Panc1 (cell line): ENCODE measurements around the gene HMSD. TPM values are rescaled to one million over a fixed set of nuclear protein-coding genes. Genes with fewer than 3 reads are reported as not detected.

Experiments
- ATAC-seq: fragments of 200-7000 bp; cut with Tn5 transposase; 2 replicates; pipeline ENCODE4 v1.9.1; 2020; ENCODE audit warnings: mild to moderate bottlenecking, moderate library complexity
- BruUV-seq: library from RNA; stranded (reverse); fragments of 400-500 nt; replicated peaks from 2 replicates; lab custom pipeline; 2021; lab: Mats Ljungman, UMichigan
- CTCF ChIA-PET: fragments of 300-600 bp; sonication (Branson Sonifier 250); formaldehyde crosslinking; loops from one replicate; lab custom pipeline; 2022; ENCODE audit warnings: antibody characterized with exemption; lab: Charles Lee
- POLR2A ChIA-PET: fragments of 300-600 bp; sonication (Branson Sonifier 250); formaldehyde crosslinking; loops from one replicate; lab custom pipeline; 2022; ENCODE audit warnings: antibody characterized with exemption; lab: Charles Lee
- DNase-seq: peaks from one replicate; pipeline ENCODE4 v3.0.0-alpha.2; 2010; ENCODE audit warnings: low read depth, low spot score
- H3K27ac ChIP-seq: 2 replicates; pipeline ENCODE4 v1.5.1; 2011; ENCODE audit warnings: mild to moderate bottlenecking, low read length, inconsistent platforms
- H3K27me3 ChIP-seq: fragments of 200-500 bp; sonication (Bioruptor generic); 2 replicates; pipeline ENCODE4 v1.6.0; 2014; ENCODE audit warnings: low read length, inconsistent platforms; ENCODE audit not compliant: control insufficient read depth, insufficient read depth
- H3K36me3 ChIP-seq: fragments of 200-500 bp; sonication (Bioruptor generic); 2 replicates; pipeline ENCODE4 v1.5.1; 2014; ENCODE audit warnings: inconsistent platforms, mild to moderate bottlenecking, low read length, moderate library complexity; ENCODE audit not compliant: control insufficient read depth, insufficient read depth
- H3K4me1 ChIP-seq: 2 replicates; pipeline ENCODE4 v1.5.1; 2011; ENCODE audit warnings: inconsistent platforms, mild to moderate bottlenecking, low read length, moderate library complexity; ENCODE audit not compliant: control insufficient read depth, insufficient read depth
- H3K4me3 ChIP-seq, 2 experiments: 2 replicates each; pipeline ENCODE4 v1.5.1; 2011 to 2012; ENCODE audit warnings: low read depth in 2 of 2, low read length in 2 of 2, mild to moderate bottlenecking in 2 of 2, inconsistent platforms in 1 of 2, moderate library complexity in 1 of 2
- H3K9me3 ChIP-seq: fragments of 200-500 bp; sonication (Bioruptor generic); 2 replicates; pipeline ENCODE4 v1.5.1; 2014; ENCODE audit warnings: low read depth, mild to moderate bottlenecking, inconsistent platforms, low read length, moderate library complexity; ENCODE audit not compliant: control insufficient read depth, insufficient read depth
- POLR2AphosphoS5 ChIP-seq: IDR thresholded peaks from 2 replicates; pipeline ENCODE4 v1.6.1; 2012; ENCODE audit warnings: mild to moderate bottlenecking, low read depth, low read length, moderate library complexity
- SIN3A ChIP-seq: IDR thresholded peaks from 2 replicates; pipeline ENCODE4 v1.6.1; 2012; ENCODE audit warnings: low read depth, mild to moderate bottlenecking, low read length, moderate library complexity, borderline replicate concordance; ENCODE audit not compliant: insufficient read depth
- TCF7L2 ChIP-seq: IDR thresholded peaks from 2 replicates; pipeline ENCODE4 v1.6.1; 2011; ENCODE audit warnings: mild to moderate bottlenecking, low read depth, low read length, inconsistent platforms
- in situ Hi-C: cut with HindIII; loops from 2 replicates; pipeline ENCODE4 v1.10.0; 2016; ENCODE audit warnings: low sequenced_read_pairs, low pct_unique_long_range_greater_than_20kb
- intact Hi-C: fragments of 100-400 bp; cut with micrococcal nuclease; formaldehyde crosslinking; loops from one replicate; pipeline ENCODE4 v1.10.0; 2022; ENCODE audit not compliant: unreplicated experiment
- total RNA-seq: library from RNA; stranded (reverse); gene quantifications from one replicate; pipeline ENCODE4 v1.2.1, GENCODE V29; 2021; ENCODE audit not compliant: unreplicated experiment
- TF ChIP-seq, protein P1 (sequence below): fragments of 450-650 bp; IDR thresholded peaks from 2 replicates; pipeline ENCODE4 v1.5.1; 2017; ENCODE audit warnings: mild to moderate bottlenecking
- TF ChIP-seq, protein P2 (sequence below), 2 experiments: IDR thresholded peaks; 2 replicates each; pipeline ENCODE4 v1.6.1; 2011 to 2012; ENCODE audit warnings: low read depth in 2 of 2, control low read depth in 1 of 2, low read length in 1 of 2, mild to moderate bottlenecking in 1 of 2, moderate library complexity in 1 of 2; ENCODE audit not compliant: insufficient read depth in 1 of 2

HMSD gene
- total RNA-seq, 1 experiment from 2014 or later: 1.3 TPM

DNA sequence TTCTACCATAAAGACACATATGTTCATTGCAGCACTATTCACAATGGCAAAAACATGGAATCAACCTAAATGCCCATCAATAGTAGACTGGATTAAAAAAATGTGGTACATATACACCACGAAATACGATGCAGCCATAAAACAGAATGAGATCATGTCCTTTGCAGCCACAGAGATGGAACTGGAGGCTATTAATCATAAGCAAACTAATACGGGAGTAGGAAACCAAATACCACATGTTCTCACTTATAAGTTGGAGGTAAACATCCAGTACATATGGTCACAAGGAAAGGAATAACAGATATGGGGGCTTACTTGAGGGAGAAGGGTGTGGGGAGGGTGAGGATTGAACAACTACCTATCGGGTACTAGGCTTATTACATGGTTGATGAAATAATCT is 7.7 kb downstream of the HMSD start:
- H3K36me3 ChIP-seq: no peaks in the 10 kb centered on the region
- H3K4me1 ChIP-seq: no peaks in the 10 kb centered on the region
- no TSS peak for BruUV-seq
- DNase-seq (no peak), ATAC-seq (no peak)
- intact Hi-C loops: no loop called here
- TF ChIP-seq SIN3A: no peak
- TF ChIP-seq POLR2AphosphoS5: no peak
- TF ChIP-seq, protein P1, sequence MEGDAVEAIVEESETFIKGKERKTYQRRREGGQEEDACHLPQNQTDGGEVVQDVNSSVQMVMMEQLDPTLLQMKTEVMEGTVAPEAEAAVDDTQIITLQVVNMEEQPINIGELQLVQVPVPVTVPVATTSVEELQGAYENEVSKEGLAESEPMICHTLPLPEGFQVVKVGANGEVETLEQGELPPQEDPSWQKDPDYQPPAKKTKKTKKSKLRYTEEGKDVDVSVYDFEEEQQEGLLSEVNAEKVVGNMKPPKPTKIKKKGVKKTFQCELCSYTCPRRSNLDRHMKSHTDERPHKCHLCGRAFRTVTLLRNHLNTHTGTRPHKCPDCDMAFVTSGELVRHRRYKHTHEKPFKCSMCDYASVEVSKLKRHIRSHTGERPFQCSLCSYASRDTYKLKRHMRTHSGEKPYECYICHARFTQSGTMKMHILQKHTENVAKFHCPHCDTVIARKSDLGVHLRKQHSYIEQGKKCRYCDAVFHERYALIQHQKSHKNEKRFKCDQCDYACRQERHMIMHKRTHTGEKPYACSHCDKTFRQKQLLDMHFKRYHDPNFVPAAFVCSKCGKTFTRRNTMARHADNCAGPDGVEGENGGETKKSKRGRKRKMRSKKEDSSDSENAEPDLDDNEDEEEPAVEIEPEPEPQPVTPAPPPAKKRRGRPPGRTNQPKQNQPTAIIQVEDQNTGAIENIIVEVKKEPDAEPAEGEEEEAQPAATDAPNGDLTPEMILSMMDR: no peak
- TF ChIP-seq, protein P2, sequence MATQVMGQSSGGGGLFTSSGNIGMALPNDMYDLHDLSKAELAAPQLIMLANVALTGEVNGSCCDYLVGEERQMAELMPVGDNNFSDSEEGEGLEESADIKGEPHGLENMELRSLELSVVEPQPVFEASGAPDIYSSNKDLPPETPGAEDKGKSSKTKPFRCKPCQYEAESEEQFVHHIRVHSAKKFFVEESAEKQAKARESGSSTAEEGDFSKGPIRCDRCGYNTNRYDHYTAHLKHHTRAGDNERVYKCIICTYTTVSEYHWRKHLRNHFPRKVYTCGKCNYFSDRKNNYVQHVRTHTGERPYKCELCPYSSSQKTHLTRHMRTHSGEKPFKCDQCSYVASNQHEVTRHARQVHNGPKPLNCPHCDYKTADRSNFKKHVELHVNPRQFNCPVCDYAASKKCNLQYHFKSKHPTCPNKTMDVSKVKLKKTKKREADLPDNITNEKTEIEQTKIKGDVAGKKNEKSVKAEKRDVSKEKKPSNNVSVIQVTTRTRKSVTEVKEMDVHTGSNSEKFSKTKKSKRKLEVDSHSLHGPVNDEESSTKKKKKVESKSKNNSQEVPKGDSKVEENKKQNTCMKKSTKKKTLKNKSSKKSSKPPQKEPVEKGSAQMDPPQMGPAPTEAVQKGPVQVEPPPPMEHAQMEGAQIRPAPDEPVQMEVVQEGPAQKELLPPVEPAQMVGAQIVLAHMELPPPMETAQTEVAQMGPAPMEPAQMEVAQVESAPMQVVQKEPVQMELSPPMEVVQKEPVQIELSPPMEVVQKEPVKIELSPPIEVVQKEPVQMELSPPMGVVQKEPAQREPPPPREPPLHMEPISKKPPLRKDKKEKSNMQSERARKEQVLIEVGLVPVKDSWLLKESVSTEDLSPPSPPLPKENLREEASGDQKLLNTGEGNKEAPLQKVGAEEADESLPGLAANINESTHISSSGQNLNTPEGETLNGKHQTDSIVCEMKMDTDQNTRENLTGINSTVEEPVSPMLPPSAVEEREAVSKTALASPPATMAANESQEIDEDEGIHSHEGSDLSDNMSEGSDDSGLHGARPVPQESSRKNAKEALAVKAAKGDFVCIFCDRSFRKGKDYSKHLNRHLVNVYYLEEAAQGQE (IDR thresholded peaks at IDR 0.05; ENCODE audit: insufficient read depth in 1 of 2, low read depth in 2 of 2, low read length in 1 of 2): no peak
- TF ChIP-seq TCF7L2: no peak
- H3K9me3 ChIP-seq: no peaks in the 10 kb centered on the region
- in situ Hi-C loops: no loop called here
- no peak overlapping the region for H3K4me3 ChIP-seq
- no peak overlapping the region for H3K27ac ChIP-seq
- H3K27me3 ChIP-seq: no peaks in the 10 kb centered on the region
- ChIA-PET POLR2A (no interaction called here), CTCF (no interaction called here)

DNA sequence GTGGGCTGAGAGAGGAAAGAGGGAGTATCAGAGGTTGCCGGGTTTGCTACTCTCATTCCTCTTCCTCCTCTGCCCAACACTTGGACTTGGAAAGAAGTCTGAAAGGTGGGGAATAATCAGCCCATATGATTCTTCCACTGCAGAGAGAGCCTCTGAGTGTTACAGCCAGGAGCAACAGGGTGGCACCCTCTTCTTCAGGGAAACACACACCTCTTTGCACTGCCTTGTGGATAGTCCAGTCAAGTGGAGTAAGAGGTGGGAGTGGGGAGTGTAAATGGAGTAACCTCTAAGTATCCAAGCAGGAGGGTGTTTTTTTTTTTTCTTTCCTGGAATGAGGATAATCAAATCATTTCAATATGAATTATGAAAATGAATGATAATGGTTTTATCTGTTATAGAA is 11.8 kb downstream of the HMSD start:
- Histone ChIP-seq H3K4me1 (no peaks in the 10 kb centered on the region), H3K4me3 (no peak overlapping the region), H3K27me3 (no peaks in the 10 kb centered on the region), H3K36me3 (no peaks in the 10 kb centered on the region), H3K9me3 (no peaks in the 10 kb centered on the region), H3K27ac (no peak overlapping the region)
- in situ Hi-C loops: no loop called here
- DNase-seq: no peak
- no TSS peak for BruUV-seq
- ATAC-seq: no peak
- intact Hi-C loops: no loop called here
- TF ChIP-seq TCF7L2 (no peak), POLR2AphosphoS5 (no peak), SIN3A (no peak)
- TF ChIP-seq, protein P2 (IDR thresholded peaks at IDR 0.05; ENCODE audit: insufficient read depth in 1 of 2, low read depth in 2 of 2, low read length in 1 of 2): no peak
- TF ChIP-seq, protein P1: no peak
- CTCF ChIA-PET: no interaction called here
- POLR2A ChIA-PET: no interaction called here
